Vagina (tissue), 2 donors: ENCODE measurements around the gene AXIN1.

ENCODE experiments used
- CTCF ChIP-seq, 3 experiments: fragments of 450-650 bp in 2 of 3; fragments of 200-600 bp in 1 of 3; sonication (generic) in 1 of 3; IDR thresholded peaks; one replicate each; pipeline ENCODE4 v1.5.1; 2017 to 2019; ENCODE audit warnings: antibody characterized with exemption in 3 of 3, mild to moderate bottlenecking in 2 of 3, moderate library complexity in 2 of 3
- POLR2A ChIP-seq, 2 donors: fragments of 450-650 bp; IDR thresholded peaks; one replicate each; pipeline ENCODE4 v1.6.1; 2017; ENCODE audit warnings: antibody characterized with exemption in 2 of 2, mild to moderate bottlenecking in 2 of 2, moderate library complexity in 2 of 2
- POLR2AphosphoS5 ChIP-seq, 2 donors: sonication (generic); formaldehyde crosslinking; IDR thresholded peaks; one replicate each; pipeline ENCODE4 v1.9.0; 2017; ENCODE audit warnings: antibody characterized with exemption in 2 of 2, mild to moderate bottlenecking in 2 of 2, low read depth in 1 of 2; ENCODE audit not compliant: insufficient read depth in 1 of 2

- no peak for TF ChIP-seq CTCF (IDR thresholded peaks at IDR 0.05)
- no peak for TF ChIP-seq POLR2AphosphoS5 (IDR thresholded peaks at IDR 0.05; ENCODE audit: insufficient read depth in 1 of 2, low read depth in 1 of 2)
- TF ChIP-seq POLR2A (IDR thresholded peaks at IDR 0.05) = no peak
Measured at GRCh38 chr16:373848-374615, 21.5 kb upstream of the AXIN1 start.
